HCT116 (cell line): ENCODE measurements around the gene STK40. TPM values are rescaled to one million over a fixed set of nuclear protein-coding genes. Genes with fewer than 3 reads are reported as not detected.

Experiments
- ATAC-seq: fragments of 200-7000 bp; cut with Tn5 transposase; 2 replicates; pipeline ENCODE4 v1.9.1; 2020; ENCODE audit warnings: mild to moderate bottlenecking, moderate library complexity
- BruUV-seq: library from RNA; stranded (reverse); fragments of 400-500 nt; replicated peaks from 2 replicates; lab custom pipeline; 2021; lab: Mats Ljungman, UMichigan
- CTCF ChIA-PET: fragments of 300-600 bp; sonication (Branson Sonifier 250); formaldehyde crosslinking; loops from one replicate; lab custom pipeline; 2021; ENCODE audit warnings: antibody characterized with exemption; lab: Charles Lee
- POLR2A ChIA-PET: fragments of 300-600, 350-600 bp; sonication (Branson Sonifier 250); formaldehyde crosslinking; loops from one replicate; lab custom pipeline; 2021; ENCODE audit warnings: antibody characterized with exemption; lab: Charles Lee
- RAD21 ChIA-PET, 2 experiments: fragments of 300-600 bp; sonication (Branson Sonifier 250); formaldehyde crosslinking; loops; one replicate each; lab custom pipeline; 2023; ENCODE audit warnings: low total read pairs in 2 of 2; ENCODE audit not compliant: uncharacterized antibody in 2 of 2, unreplicated experiment in 2 of 2, low non-redundant PET in 1 of 2; lab: Charles Lee
- DNase-seq: peaks from one replicate; pipeline ENCODE4 v3.0.0-alpha.2; 2010; ENCODE audit warnings: low read depth, low spot score
- H2AFZ ChIP-seq: fragments of 200-600 bp; shearing (Covaris generic), sonication (generic); 2 replicates; pipeline ENCODE4 v1.6.1; 2017; ENCODE audit warnings: low read depth, mixed run types, mixed read lengths, antibody characterized with exemption, low read length; ENCODE audit not compliant: poor library complexity, severe bottlenecking
- H3K27ac ChIP-seq: 2 replicates; pipeline ENCODE4 v1.5.1; 2012; ENCODE audit warnings: low read depth, low read length
- H3K27me3 ChIP-seq: fragments of 200-600 bp; sonication (generic); 2 replicates; pipeline ENCODE4 v1.6.1; 2016; ENCODE audit warnings: mixed run types, low read length, mixed read lengths; ENCODE audit not compliant: insufficient read depth
- H3K36me3 ChIP-seq, 2 experiments: fragments of 200-500 bp in 1 of 2; fragments of 200-600 bp in 1 of 2; sonication (Bioruptor generic) in 1 of 2; sonication (generic) in 1 of 2; 2 replicates each; pipeline versions ENCODE4 v1.5.1 to v1.6.1; 2014 to 2016; ENCODE audit warnings: low read length in 2 of 2, inconsistent platforms in 1 of 2, mixed read lengths in 1 of 2, mixed run types in 1 of 2; ENCODE audit not compliant: insufficient read depth in 2 of 2, control insufficient read depth in 1 of 2
- H3K4me1 ChIP-seq, 2 experiments: fragments of 200-600 bp in 1 of 2; sonication (generic) in 1 of 2; 2 replicates each; pipeline versions ENCODE4 v1.5.1 to v1.6.1; 2012 to 2017; ENCODE audit warnings: low read length in 2 of 2, inconsistent platforms in 1 of 2, mild to moderate bottlenecking in 1 of 2, mixed read lengths in 1 of 2, mixed run types in 1 of 2, moderate library complexity in 1 of 2; ENCODE audit not compliant: insufficient read depth in 2 of 2, control insufficient read depth in 1 of 2
- H3K4me2 ChIP-seq: fragments of 200-600 bp; sonication (generic); 2 replicates; pipeline ENCODE4 v1.6.1; 2017; ENCODE audit warnings: mixed run types, low read length, mixed read lengths
- H3K4me3 ChIP-seq, 2 experiments: fragments of 200-600 bp in 1 of 2; sonication (generic) in 1 of 2; replicated peaks in 1 of 2; 2 replicates each; pipeline ENCODE4 v1.5.1; 2011 to 2016; ENCODE audit warnings: low read length in 2 of 2, control low read depth in 1 of 2, low read depth in 1 of 2, mild to moderate bottlenecking in 1 of 2, mixed read lengths in 1 of 2, mixed run types in 1 of 2
- H3K79me2 ChIP-seq: fragments of 200-600 bp; sonication (generic); 2 replicates; pipeline ENCODE4 v1.6.1; 2017; ENCODE audit warnings: mild to moderate bottlenecking, mixed run types, low read length, moderate library complexity, mixed read lengths; ENCODE audit not compliant: insufficient read depth
- H3K9ac ChIP-seq: fragments of 200-600 bp; sonication (generic); 2 replicates; pipeline ENCODE4 v1.6.1; 2016; ENCODE audit warnings: low read length, mixed read lengths
- H3K9me2 ChIP-seq: fragments of 200-600 bp; sonication (generic), shearing (Covaris generic); 2 replicates; pipeline ENCODE4 v1.6.1; 2017; ENCODE audit warnings: mixed run types, mild to moderate bottlenecking, moderate library complexity; ENCODE audit not compliant: insufficient read depth
- H3K9me3 ChIP-seq, 2 experiments: fragments of 200-500 bp in 1 of 2; fragments of 200-600 bp in 1 of 2; sonication (Bioruptor generic) in 1 of 2; sonication (generic) in 1 of 2; 2 replicates each; pipeline ENCODE4 v1.6.1; 2014 to 2017; ENCODE audit warnings: low read length in 2 of 2, mixed read lengths in 2 of 2, inconsistent platforms in 1 of 2, low read depth in 1 of 2, mild to moderate bottlenecking in 1 of 2, mixed run types in 1 of 2, moderate library complexity in 1 of 2; ENCODE audit not compliant: control insufficient read depth in 1 of 2, insufficient read depth in 1 of 2
- H4K20me1 ChIP-seq: fragments of 200-600 bp; sonication (generic), shearing (Covaris generic); 2 replicates; pipeline ENCODE4 v1.6.1; 2017; ENCODE audit warnings: mixed run types, mild to moderate bottlenecking, moderate library complexity; ENCODE audit not compliant: insufficient read depth
- CBX3 ChIP-seq: IDR thresholded peaks from 2 replicates; pipeline ENCODE4 v1.6.1; 2012; ENCODE audit warnings: low read depth
- FOSL1 ChIP-seq: IDR thresholded peaks from 2 replicates; pipeline ENCODE4 v1.6.1; 2012; ENCODE audit warnings: low read depth
- POLR2A ChIP-seq: IDR thresholded peaks from 2 replicates; pipeline ENCODE4 v1.7.0; 2011; ENCODE audit warnings: borderline replicate concordance; ENCODE audit not compliant: insufficient read depth, insufficient read length; ENCODE audit errors: extremely low read depth
- SP1 ChIP-seq: IDR thresholded peaks from 2 replicates; pipeline ENCODE4 v1.6.1; 2012; ENCODE audit warnings: low read depth
- SRF ChIP-seq: IDR thresholded peaks from 2 replicates; pipeline ENCODE4 v1.6.1; 2012; ENCODE audit warnings: low read depth
- TCF7L2 ChIP-seq: IDR thresholded peaks from 2 replicates; pipeline ENCODE4 v1.7.0; 2011; ENCODE audit warnings: borderline replicate concordance, inconsistent platforms; ENCODE audit not compliant: insufficient read depth, insufficient read length; ENCODE audit errors: extremely low read depth
- ZFX ChIP-seq: fragments of 450-650 bp; IDR thresholded peaks from 2 replicates; pipeline ENCODE4 v1.6.1; 2017
- intact Hi-C: fragments of 100-400 bp; cut with micrococcal nuclease; formaldehyde crosslinking; loops from 2 replicates; pipeline ENCODE4 v1.10.0; 2022
- total RNA-seq: library from RNA; stranded (reverse); gene quantifications from one replicate; pipeline ENCODE4 v1.2.1, GENCODE V29; 2021; ENCODE audit not compliant: unreplicated experiment
- TF ChIP-seq, protein P1 (sequence below): IDR thresholded peaks from 2 replicates; pipeline ENCODE4 v1.6.1; 2012; ENCODE audit warnings: low read depth
- TF ChIP-seq, protein P2 (sequence below): IDR thresholded peaks from 2 replicates; pipeline ENCODE4 v1.6.1; 2011; ENCODE audit warnings: mild to moderate bottlenecking, low read length, moderate library complexity; ENCODE audit not compliant: insufficient replicate concordance; ENCODE audit errors: extremely low read depth
- TF ChIP-seq, protein P3 (sequence below): IDR thresholded peaks from 2 replicates; pipeline ENCODE4 v1.6.1; 2012
- TF ChIP-seq, protein P4 (sequence below): IDR thresholded peaks from 2 replicates; pipeline ENCODE4 v1.6.1; 2012

STK40 gene
- total RNA-seq, 1 experiment from 2014 or later = 33.9 TPM

DNA sequence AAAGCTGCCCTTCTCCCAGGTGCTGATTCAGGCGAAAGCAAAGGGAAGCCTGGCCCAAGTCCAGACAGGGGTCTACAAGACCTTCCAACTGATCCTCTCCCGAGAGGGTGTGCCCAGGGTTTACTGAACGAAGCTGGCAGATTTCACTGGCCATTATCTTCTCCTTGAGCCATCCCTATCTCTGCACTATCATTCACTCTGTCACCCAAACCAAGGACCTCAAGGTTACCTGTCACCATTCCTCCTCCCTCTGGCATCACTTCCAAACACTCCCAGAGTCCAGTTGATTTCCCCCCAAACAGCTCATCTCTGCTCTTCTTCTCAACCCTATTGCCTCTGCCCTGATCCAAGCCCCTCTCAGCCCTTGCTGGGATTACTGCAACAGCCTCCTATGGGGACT is 4.9 kb downstream of the STK40 start:
- TF ChIP-seq SRF (no peak), FOSL1 (no peak), SP1 (no peak), POLR2A (no peak), CBX3 (no peak), TCF7L2 (no peak), ZFX (no peak)
- TF ChIP-seq, protein P1, sequence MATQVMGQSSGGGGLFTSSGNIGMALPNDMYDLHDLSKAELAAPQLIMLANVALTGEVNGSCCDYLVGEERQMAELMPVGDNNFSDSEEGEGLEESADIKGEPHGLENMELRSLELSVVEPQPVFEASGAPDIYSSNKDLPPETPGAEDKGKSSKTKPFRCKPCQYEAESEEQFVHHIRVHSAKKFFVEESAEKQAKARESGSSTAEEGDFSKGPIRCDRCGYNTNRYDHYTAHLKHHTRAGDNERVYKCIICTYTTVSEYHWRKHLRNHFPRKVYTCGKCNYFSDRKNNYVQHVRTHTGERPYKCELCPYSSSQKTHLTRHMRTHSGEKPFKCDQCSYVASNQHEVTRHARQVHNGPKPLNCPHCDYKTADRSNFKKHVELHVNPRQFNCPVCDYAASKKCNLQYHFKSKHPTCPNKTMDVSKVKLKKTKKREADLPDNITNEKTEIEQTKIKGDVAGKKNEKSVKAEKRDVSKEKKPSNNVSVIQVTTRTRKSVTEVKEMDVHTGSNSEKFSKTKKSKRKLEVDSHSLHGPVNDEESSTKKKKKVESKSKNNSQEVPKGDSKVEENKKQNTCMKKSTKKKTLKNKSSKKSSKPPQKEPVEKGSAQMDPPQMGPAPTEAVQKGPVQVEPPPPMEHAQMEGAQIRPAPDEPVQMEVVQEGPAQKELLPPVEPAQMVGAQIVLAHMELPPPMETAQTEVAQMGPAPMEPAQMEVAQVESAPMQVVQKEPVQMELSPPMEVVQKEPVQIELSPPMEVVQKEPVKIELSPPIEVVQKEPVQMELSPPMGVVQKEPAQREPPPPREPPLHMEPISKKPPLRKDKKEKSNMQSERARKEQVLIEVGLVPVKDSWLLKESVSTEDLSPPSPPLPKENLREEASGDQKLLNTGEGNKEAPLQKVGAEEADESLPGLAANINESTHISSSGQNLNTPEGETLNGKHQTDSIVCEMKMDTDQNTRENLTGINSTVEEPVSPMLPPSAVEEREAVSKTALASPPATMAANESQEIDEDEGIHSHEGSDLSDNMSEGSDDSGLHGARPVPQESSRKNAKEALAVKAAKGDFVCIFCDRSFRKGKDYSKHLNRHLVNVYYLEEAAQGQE = no peak
- TF ChIP-seq, protein P2, sequence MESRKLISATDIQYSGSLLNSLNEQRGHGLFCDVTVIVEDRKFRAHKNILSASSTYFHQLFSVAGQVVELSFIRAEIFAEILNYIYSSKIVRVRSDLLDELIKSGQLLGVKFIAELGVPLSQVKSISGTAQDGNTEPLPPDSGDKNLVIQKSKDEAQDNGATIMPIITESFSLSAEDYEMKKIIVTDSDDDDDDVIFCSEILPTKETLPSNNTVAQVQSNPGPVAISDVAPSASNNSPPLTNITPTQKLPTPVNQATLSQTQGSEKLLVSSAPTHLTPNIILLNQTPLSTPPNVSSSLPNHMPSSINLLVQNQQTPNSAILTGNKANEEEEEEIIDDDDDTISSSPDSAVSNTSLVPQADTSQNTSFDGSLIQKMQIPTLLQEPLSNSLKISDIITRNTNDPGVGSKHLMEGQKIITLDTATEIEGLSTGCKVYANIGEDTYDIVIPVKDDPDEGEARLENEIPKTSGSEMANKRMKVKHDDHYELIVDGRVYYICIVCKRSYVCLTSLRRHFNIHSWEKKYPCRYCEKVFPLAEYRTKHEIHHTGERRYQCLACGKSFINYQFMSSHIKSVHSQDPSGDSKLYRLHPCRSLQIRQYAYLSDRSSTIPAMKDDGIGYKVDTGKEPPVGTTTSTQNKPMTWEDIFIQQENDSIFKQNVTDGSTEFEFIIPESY = no peak
- TF ChIP-seq, protein P3, sequence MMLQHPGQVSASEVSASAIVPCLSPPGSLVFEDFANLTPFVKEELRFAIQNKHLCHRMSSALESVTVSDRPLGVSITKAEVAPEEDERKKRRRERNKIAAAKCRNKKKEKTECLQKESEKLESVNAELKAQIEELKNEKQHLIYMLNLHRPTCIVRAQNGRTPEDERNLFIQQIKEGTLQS = no peak
- TF ChIP-seq, protein P4, sequence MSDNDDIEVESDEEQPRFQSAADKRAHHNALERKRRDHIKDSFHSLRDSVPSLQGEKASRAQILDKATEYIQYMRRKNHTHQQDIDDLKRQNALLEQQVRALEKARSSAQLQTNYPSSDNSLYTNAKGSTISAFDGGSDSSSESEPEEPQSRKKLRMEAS = no peak
- TF ChIP-seq, all 23 proteins: peak for 0
- DNase-seq = no peak
- no peak overlapping the region for H3K9ac ChIP-seq
- H3K79me2 ChIP-seq = peaks cover 94% of the 10 kb centered on the region
- intact Hi-C loops = loop anchor here (10.0 kb wide), 1 partner anchor 226 kb away; the partner anchor contains the start of gene MAP7D1
- no peaks in the 10 kb centered on the region for H3K9me2 ChIP-seq
- RAD21 ChIA-PET = no interaction called here
- H3K27ac ChIP-seq = no peak overlapping the region
- no peaks in the 10 kb centered on the region for H4K20me1 ChIP-seq
- no peaks in the 10 kb centered on the region for H3K27me3 ChIP-seq
- peaks cover 2 to 5% of the 10 kb centered on the region in 2 experiments; a peak in 1 of 4 replicates for H3K36me3 ChIP-seq
- ATAC-seq = no peak
- H2AFZ ChIP-seq = no peak overlapping the region
- CTCF ChIA-PET = no interaction called here
- POLR2A ChIA-PET = no interaction called here
- no peak overlapping the region for H3K4me2 ChIP-seq
- H3K4me3 ChIP-seq = no peak overlapping the region
- no TSS peak for BruUV-seq
- H3K9me3 ChIP-seq = no peaks in the 10 kb centered on the region
- H3K4me1 ChIP-seq = peaks cover 12 to 26% of the 10 kb centered on the region in 2 experiments; a peak in 3 of 4 replicates
